ENCODE measurements around the gene LRRFIP2.

LRRFIP2 gene

DNA sequence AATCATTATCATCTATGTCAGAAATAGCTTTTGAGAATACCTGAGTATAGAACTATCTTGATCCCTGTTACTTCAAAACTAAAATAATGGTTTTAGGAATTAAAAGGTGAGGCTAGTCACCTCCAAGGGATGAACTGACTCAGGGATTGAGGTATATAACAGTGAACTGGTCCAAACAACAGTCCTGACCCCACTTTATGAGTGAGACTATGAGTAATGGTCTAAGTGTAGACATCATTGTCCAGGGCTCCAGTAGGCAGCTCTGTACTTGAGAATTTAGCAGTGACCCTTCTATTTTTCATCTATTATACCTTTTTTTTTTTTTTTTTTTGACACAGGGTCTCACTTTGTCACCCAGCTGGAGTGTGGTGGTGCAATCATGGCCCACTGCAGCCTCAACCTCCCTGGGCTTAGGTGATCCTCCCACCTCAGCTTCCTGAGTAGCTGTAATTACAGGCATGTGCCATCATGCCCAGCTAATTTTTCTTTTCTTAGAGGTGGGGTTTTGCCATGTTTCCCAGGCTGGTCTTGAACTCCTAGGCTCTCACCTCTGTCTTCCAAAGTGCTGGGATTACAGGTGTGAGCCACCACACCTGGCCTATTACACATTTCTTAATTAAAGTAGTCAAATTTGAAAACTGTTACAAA, 144.7 kb downstream of the LRRFIP2 start:
- no peak for DNase-seq (ENCODE audit: low read depth in 2 of 2, low spot score in 1 of 2)

DNA sequence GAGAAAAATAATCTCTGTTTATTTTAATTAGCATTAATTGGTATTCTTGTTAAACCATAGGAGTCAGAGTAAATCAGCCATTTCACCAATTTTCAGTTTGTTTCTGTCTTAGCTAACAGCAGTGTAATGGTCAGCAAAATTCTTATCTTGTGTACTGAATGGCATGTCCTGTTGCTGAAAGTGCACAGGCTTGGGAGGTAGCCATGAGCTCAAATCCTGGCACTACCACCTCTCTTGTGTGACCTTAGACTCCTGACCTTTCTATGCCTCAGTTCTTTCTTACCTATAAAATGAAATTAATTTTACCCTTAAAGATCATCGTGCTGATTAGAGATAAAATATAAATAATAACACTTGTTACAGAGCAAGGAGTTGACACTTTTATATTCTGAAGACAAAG, 145.3 kb downstream of the LRRFIP2 start:
- no peak for DNase-seq (ENCODE audit: low read depth in 2 of 2, low spot score in 1 of 2)

DNA sequence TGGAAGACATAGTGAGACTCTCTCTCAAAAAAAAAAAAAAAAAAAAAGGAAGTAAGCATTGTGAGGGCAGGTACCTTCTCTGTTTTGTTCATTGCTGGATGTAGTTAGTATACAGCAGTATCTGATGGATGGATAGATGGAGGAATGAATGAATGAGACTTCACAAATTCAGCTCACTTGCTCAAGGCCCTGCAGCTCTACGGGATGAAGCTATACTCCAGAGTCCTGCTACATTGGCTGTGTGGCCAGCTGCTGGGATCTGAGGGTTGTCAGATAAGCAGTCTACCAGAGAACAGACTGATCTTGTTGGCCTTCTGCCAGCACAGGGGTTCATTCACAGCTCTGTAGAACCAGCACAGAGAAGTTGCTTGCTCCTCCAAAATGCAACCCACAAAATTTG, 146.1 kb downstream of the LRRFIP2 start:
- DNase-seq (ENCODE audit: low read depth in 2 of 2, low spot score in 1 of 2) = no peak

DNA sequence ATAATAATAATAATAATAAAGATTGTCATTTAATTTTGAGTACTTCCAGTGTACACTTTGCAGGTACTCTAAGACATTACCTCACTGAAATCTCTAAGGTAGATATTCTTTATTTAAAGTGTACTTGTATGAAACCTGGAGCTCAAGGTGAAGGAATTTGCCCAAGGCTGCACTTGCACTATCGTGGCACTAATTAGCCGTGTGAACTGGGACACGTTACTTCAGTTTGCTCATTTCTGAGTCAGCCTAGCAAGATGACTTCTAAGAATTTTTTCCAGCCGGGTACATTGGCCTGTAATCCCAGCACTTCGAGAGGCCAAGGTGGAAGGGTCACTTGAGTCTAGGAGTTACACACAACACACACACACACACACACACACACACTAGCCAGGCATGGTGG, 147.5 kb downstream of the LRRFIP2 start:
- DNase-seq (ENCODE audit: low read depth in 2 of 2, low spot score in 1 of 2) = no peak

DNA sequence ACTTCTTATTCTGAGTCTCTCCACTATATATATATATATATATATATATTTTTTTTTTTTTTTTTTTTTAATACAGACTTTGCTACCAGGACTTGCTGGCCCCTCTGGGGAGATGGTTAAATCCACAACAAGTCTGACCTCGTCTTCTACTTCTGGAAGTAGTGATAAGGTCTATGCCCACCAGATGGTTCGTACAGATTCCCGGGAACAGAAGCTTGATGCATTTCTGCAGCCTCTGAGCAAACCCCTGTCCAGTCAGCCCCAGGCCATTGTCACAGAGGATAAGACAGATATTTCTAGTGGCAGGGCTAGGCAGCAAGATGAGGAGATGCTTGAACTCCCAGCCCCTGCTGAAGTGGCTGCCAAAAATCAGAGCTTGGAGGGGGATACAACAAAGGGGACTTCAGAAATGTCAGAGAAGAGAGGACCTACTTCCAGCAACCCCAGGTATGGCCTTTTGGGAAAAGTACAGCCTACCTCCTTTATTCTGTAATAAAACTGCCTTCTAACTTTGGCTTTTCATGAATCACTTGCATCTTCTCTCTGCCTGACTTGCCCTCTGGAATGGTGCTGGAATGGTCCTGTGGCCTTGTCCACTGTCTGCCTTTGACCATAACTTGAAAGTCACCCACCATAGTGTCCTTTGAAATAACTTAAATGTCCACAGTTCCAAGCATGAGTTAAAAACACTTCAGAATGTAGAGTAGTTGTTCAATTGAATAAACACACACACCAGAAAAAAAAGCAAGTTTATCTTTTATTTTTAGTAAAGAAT, 148.6 kb downstream of the LRRFIP2 start:
- no peak for DNase-seq (ENCODE audit: low read depth in 2 of 2, low spot score in 1 of 2)

DNA sequence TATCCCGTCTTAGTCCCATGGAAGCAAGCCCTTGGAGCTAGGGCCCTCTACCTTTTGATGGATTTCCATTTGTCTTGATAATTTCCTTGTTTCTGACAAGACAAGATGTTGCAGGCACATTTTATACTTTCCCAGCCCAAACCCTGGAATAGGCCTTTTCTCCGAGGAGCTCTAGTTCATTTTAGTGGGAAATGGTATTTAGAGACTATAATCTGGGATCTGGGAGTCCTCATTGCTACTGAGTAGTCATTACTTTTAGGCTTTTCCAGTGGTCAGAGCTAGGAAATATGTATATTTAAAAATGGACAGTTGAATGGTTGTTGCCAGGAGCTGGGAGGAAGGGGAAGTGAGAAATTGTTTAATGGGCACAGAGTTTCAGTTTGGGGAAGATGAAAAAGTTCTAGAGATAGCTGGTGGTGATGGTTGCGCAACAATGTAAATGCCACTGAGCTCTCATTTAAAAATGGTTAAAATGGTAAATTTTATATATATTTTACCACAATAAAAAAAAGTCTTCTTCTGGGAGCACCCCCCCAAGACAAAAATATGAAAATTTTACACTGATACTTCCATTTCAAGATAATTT, 149.5 kb downstream of the LRRFIP2 start:
- no peak for DNase-seq (ENCODE audit: low read depth in 2 of 2, low spot score in 1 of 2)

DNA sequence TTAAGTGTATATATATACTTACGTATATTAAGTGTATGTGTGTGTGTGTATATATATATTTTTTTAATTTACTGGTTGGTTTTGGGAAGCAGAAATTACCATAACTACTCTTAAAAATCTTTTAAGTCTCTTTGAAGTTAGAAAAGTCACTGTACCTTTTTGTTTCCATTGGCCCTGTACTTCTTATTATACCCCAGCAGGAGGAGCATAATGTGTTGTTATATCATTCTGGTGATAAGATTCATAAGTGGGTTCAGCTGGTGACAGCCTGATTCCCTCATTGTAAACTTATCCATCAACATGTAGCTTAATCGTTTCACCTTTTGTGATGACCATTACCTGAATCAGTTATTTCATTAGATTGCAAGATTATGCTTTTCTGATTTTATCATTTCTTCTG, 150.3 kb downstream of the LRRFIP2 start:
- DNase-seq (ENCODE audit: low read depth in 2 of 2, low spot score in 1 of 2) = no peak

DNA sequence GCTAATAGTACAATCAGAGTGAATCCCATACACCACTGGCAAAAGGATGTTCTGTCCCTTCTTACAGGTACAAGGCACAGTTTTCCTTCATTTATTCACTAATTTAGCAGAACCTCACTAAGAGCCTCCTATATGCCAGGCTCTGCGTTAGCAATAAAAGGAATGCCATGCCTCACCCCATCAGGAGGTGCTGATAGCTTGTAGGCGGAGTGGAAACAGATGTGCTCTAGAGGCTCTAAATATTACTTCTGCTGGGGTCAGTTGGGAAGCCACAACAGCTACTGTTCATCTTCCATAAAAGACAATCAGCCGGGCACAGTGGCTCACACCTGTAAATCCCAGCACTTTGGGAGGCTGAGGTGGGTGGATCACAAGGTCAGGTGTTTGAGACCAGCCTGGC, 156.7 kb downstream of the LRRFIP2 start:
- DNase-seq (ENCODE audit: low read depth in 2 of 2, low spot score in 1 of 2) = no peak

GRCh38 chr3:37016903-37017302, 157.5 kb downstream of the LRRFIP2 start:
- DNase-seq (ENCODE audit: low read depth in 2 of 2, low spot score in 1 of 2) = no peak

GRCh38 chr3:37015642-37016041, 158.7 kb downstream of the LRRFIP2 start:
- no peak for DNase-seq (ENCODE audit: low read depth in 2 of 2, low spot score in 1 of 2)

DNA sequence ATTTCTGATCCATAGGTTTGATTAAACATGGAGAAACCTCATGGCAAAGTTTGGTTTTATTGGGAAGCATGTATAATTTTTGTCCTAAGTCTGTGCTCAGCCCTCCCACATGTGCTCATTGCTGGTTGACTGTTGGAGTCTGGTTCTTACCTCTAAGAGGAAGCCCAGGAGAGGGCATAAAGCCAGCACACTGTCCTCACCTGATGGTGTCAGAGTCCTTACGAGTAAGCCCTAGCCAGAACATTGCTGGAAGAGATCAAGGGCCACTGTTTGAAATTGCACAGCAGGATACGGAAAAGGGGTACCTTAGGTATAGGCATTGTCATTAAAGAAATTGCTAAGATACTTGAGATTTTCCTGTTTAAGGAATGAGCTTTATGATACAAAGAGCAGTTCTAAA, 159.8 kb downstream of the LRRFIP2 start:
- DNase-seq (ENCODE audit: low read depth in 2 of 2, low spot score in 1 of 2) = no peak
